ENCODE data around the gene TRIM63.

TRIM63 gene

GRCh38 chr1:26089125-26089524, 21.7 kb upstream of the TRIM63 start:
- DNase-seq (ENCODE audit: low read depth in 1 of 2, low spot score in 1 of 2): no peak

DNA sequence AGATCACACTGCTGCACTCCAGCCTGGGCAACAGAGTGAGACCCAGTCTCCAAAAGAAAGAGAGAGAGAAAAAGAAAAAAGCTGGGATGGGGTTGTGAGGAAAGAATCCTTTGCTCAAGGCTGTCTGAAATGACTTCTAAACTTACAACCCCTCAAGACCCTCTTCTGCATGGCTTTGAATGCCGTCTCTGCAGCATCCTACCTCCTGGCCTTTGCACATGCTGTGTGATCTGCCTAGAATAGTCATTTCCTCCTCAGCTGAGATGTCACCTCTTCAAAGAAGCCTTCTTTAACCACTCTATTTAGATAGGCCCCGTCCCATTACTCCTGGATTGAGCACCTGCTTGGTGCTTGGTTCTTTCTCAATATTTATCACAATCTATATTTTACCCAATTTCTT, 17.4 kb upstream of the TRIM63 start:
- DNase-seq (ENCODE audit: low read depth in 1 of 2, low spot score in 1 of 2): no peak

GRCh38 chr1:26084091-26084561, 16.7 kb upstream of the TRIM63 start:
- DNase-seq (ENCODE audit: low read depth in 1 of 2, low spot score in 1 of 2): no peak

- no peak for DNase-seq (ENCODE audit: low read depth in 1 of 2, low spot score in 1 of 2)
Measured at GRCh38 chr1:26083208-26083607, 15.8 kb upstream of the TRIM63 start.

DNA sequence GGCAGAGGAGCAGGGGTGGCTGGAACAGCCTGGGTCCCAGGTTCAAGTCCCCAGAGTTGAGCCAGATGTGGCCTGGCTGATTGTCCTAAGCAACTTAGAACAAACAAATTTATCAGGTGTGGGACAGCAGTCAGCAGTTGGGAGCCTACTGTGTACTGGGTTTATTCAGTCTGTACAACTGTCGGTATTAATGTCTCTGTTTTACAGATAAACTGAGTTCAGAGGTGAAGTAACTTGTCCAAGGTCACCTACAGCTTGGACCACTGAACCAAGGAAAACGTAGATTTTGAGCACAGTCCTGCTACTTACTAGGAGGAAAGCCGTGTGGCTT, 14.6 kb upstream of the TRIM63 start:
- no peak for DNase-seq (ENCODE audit: low read depth in 1 of 2, low spot score in 1 of 2)

- DNase-seq (ENCODE audit: low read depth in 1 of 2, low spot score in 1 of 2): no peak
Measured at GRCh38 chr1:26081267-26082019, 14.0 kb upstream of the TRIM63 start.

DNA sequence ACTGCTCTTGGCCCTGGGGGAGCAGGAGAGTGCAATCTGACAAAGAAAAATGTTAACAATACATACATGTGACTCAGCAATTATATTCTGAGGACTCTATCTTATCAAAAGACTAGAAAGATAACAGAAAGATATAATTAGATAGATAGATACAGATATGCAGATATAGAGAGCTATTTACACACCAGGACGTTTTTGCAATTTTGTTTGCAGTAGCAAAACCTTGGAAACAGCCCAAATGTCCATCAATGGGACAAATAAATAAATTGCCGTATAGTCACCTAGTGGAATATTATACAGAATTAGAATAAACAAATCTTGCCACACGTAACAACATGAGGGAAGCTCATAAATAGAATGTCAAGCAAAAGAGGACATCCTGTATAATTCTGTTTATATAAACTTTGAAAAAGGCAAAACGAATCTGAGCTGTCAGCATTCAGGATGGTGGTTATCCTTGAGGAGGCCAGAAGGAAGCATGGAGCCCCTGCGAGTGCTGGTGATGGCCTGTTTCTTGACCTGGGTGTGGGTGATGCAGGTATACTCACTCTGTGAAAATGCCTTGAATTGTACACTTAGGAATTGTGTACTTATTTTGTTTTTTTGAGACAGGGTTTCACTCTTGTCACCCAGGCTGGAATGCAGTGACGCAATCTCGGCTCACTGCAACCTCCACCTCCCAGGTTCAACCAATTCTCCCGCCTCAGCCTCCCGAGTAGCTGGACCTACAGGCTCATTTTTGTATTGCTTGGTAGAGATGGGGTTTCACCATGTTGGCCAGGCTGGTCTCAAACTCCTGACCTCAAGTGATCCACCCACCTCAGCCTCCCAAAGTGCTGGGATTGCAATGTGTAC, 12.8 kb upstream of the TRIM63 start:
- no peak for DNase-seq (ENCODE audit: low read depth in 1 of 2, low spot score in 1 of 2)

GRCh38 chr1:26079178-26079563, 11.7 kb upstream of the TRIM63 start:
- no peak for DNase-seq (ENCODE audit: low read depth in 1 of 2, low spot score in 1 of 2)

- DNase-seq (ENCODE audit: low read depth in 1 of 2, low spot score in 1 of 2): no peak
Measured at GRCh38 chr1:26078286-26079177, 11.1 kb upstream of the TRIM63 start.

- no peak for DNase-seq (ENCODE audit: low read depth in 1 of 2, low spot score in 1 of 2)
Measured at GRCh38 chr1:26077524-26077923, 10.1 kb upstream of the TRIM63 start.

GRCh38 chr1:26075421-26076144, 8.2 kb upstream of the TRIM63 start:
- DNase-seq (ENCODE audit: low read depth in 1 of 2, low spot score in 1 of 2): no peak

DNA sequence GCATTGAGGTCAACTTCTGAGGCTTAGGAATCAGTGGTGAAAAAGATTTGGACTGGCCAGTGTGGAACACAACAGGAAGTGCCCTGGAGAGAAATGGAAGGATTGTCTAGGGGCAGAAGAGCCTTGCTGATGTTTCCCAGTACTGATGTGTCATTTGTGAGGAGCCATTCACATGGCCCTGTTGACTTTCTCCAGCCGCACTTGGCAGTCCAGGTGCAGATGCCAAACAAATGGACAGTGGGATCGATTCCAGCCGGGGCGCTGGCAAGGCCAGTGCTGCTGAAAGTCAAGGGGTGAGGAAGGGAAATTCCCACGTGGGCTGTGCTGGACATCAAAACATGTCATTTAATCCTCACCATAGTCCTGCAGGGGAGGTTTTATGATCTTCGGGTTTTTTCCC, 4.9 kb upstream of the TRIM63 start:
- no peak for DNase-seq (ENCODE audit: low read depth in 1 of 2, low spot score in 1 of 2)

GRCh38 chr1:26070963-26071342, 3.5 kb upstream of the TRIM63 start:
- DNase-seq (ENCODE audit: low read depth in 1 of 2, low spot score in 1 of 2): no peak

DNA sequence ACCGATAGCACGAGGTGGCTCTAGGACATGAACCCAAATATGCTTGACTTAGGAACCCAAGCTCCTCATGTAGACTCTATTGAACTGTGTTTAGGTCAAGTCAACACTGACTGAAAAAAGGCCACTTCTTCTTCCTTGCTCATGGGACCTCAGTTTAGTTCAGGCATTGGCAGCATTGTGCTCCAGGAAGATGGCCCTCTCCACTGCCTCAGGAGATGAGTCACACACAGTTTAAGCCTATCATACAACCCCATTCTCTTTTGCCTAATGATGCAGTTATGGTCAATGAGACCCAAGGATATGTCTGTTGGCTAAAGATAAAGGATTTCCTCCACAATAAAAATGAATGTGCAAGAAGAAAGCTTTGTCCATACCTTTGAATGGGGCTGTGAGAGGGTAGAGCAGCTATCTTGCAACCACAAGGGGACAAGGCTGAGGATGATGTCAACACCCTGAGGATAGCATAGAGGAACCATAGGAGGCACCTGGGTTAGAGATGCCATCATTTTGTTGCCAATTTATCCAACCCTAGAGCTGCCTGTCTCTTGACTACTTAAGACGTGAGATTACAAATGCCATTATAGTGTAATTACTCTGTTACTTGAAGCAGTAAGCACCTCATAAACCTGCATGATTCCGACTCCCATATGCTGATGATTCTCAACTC, 3.0 kb upstream of the TRIM63 start:
- no peak for DNase-seq (ENCODE audit: low read depth in 1 of 2, low spot score in 1 of 2)

DNA sequence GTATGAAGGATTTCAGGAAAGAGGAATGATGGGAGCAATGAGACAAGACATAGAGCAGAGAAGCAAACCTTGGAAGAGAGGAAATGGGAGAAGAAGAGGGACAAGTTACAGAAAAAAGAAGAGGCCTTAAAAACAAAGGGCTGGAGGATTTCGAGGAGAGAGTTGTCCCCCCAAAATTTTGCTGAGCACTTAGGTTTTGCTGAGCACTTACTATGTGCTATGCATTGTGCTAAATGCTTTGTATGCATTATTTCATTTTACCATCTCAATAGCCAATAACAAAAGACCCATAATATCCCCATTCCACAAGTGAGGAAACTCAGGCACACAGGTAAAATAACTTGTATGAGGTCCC, 2.5 kb upstream of the TRIM63 start:
- no peak for DNase-seq (ENCODE audit: low read depth in 1 of 2, low spot score in 1 of 2)

GRCh38 chr1:26066857-26067256, 573 bp downstream of the TRIM63 start:
- no peak for DNase-seq (ENCODE audit: low read depth in 1 of 2, low spot score in 1 of 2)

DNA sequence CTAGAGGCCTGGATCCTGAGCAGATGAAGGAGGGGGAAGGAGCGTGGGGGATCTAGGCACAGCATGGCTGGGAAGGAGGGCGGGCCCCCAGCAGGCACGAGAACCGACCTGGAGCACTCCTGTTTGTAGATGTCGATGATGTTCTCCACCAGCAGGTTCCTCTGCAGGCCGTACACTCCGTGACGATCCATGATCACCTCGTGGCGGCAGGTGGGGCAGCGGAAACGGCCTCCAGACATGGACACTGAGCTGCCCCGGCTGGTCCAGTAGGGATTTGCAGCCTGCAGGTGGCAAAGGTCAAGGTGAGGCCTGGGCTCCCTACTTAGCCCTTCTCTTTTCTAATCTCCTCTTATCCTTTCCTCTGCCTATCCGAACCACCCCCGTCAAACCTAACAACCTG, 1.3 kb downstream of the TRIM63 start:
- DNase-seq (ENCODE audit: low read depth in 1 of 2, low spot score in 1 of 2): no peak

- no peak for DNase-seq (ENCODE audit: low read depth in 1 of 2, low spot score in 1 of 2)
Measured at GRCh38 chr1:26064553-26064952, 2.9 kb downstream of the TRIM63 start.

GRCh38 chr1:26060832-26061574, 6.4 kb downstream of the TRIM63 start:
- no peak for DNase-seq (ENCODE audit: low read depth in 1 of 2, low spot score in 1 of 2)

DNA sequence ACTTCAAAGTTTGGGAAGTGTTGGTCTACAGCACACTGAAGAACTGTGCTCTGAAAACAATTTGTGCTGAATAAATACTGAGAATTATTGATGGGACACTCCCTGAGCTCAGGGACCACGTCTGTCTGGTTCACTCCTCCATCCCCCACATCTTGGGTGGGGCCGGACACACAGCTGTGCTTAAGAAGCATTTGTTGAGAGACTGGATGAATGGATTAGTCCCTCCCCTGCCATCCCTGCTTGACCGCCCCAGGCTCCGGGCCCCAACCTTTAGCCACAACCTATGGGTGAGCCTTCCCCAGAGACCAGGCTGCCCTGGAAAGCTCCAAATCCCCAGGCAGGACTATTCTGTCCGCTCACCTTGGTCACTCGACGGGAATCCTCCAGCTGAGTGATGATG, 7.5 kb downstream of the TRIM63 start:
- DNase-seq (ENCODE audit: low read depth in 1 of 2, low spot score in 1 of 2): no peak

Measured in stimulated activated CD4-positive, alpha-beta T cell treated with anti-CD3 and anti-CD28 coated beads, Interleukin-15, amount 100 ng/mL, for 1 hour (primary cell).